Measurements from ENCODE around the gene TNFRSF25. TPM values are rescaled to one million over a fixed set of nuclear protein-coding genes. Genes with fewer than 3 reads are reported as not detected.

TNFRSF25 gene
- total and polyA plus RNA-seq, 2 donors (not counting 3 experiments of a cell fraction or from before 2014, with no cell fraction given) = 33.9 to 38.8 TPM

DNA sequence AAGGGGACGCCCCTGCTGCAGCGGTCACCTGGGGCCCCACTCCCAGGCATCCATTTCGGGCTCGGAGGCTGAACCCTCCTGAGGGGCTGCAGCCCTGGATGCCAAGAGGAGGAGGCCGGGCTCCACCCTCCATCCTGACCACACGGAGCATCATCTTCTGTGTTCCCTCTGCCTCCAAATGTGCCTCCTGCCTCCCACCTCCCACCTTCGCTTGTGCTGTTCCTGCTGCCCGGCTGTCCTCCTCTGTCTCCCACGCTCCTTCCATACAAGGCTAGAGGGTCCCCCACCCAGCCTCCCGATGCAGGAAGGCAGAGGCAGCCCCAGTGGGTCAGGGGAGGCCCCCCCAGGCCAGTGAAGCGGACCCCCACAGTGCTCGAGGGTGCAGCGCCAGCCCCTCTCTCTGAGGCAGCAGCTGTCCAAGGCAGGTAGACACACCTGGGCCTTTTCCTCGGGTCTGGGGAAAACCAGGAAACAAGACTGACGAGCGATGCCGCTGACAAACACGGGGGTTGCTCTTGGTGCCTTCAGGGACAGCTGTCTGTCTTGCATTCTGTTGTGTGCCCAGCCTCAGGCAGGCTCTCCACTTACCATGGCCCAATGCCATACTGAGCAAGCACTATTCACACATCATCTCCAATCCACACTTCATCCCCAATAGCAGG lies 42.3 kb upstream of the TNFRSF25 start:
- H3K4me3 ChIP-seq (replicated peaks in 1 of 3; ENCODE audit: insufficient read depth in 1 of 3, low read depth in 1 of 3, low read length in 3 of 3) = no peak overlapping the region
- intact Hi-C loops (cut with micrococcal nuclease) = no loop called here
- TF ChIP-seq FOS (IDR thresholded peaks at IDR 0.05; ENCODE audit: borderline replicate concordance, insufficient read depth, low read length) (no peak), POLR2AphosphoS5 (IDR thresholded peaks at IDR 0.05; ENCODE audit: insufficient read depth, low read depth, low read length) (no peak), MAX (IDR thresholded peaks at IDR 0.05; ENCODE audit: insufficient read depth, insufficient read length) (no peak), MYC (IDR thresholded peaks at IDR 0.05; ENCODE audit: low read depth, low read length) (no peak), JUN (IDR thresholded peaks at IDR 0.05; ENCODE audit: borderline replicate concordance, insufficient read depth, insufficient read length, low read depth) (no peak), POLR2A (IDR thresholded peaks at IDR 0.05; ENCODE audit: low read depth, low read length) (no peak), EZH2 (IDR thresholded peaks at IDR 0.05; ENCODE audit: borderline replicate concordance, low read depth, low read length, severe bottlenecking) (no peak), GATA2 (IDR thresholded peaks at IDR 0.05; ENCODE audit: insufficient read depth, insufficient read length, low read depth, low read length) (no peak)
- TF ChIP-seq, protein P1, sequence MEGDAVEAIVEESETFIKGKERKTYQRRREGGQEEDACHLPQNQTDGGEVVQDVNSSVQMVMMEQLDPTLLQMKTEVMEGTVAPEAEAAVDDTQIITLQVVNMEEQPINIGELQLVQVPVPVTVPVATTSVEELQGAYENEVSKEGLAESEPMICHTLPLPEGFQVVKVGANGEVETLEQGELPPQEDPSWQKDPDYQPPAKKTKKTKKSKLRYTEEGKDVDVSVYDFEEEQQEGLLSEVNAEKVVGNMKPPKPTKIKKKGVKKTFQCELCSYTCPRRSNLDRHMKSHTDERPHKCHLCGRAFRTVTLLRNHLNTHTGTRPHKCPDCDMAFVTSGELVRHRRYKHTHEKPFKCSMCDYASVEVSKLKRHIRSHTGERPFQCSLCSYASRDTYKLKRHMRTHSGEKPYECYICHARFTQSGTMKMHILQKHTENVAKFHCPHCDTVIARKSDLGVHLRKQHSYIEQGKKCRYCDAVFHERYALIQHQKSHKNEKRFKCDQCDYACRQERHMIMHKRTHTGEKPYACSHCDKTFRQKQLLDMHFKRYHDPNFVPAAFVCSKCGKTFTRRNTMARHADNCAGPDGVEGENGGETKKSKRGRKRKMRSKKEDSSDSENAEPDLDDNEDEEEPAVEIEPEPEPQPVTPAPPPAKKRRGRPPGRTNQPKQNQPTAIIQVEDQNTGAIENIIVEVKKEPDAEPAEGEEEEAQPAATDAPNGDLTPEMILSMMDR (IDR thresholded peaks at IDR 0.05; ENCODE audit: extremely low read depth in 1 of 2, insufficient read depth in 1 of 2, low read depth in 1 of 2, low read length in 2 of 2) = no peak
- POLR2A ChIA-PET = no interaction called here
- DNase-seq (ENCODE audit: low read depth, low spot score) = no peak
- H3K9ac ChIP-seq (replicated peaks; ENCODE audit: extremely low read depth, insufficient read depth, low read length) = no peak overlapping the region
- H2AFZ ChIP-seq (ENCODE audit: low read depth, low read length) = no peak overlapping the region
- H3K9me1 ChIP-seq (replicated peaks; ENCODE audit: control insufficient read depth, extremely low read depth, insufficient read depth, low read length) = no peaks in the 10 kb centered on the region
- no peaks in the 10 kb centered on the region for H3K9me3 ChIP-seq (replicated peaks; ENCODE audit: control insufficient read depth, insufficient read depth, low read length)
- H3K27me3 ChIP-seq (ENCODE audit: control insufficient read depth in 2 of 2, insufficient read depth in 2 of 2, low read length in 2 of 2) = no peaks in the 10 kb centered on the region
- FAIRE-seq = no peak
- H3K79me2 ChIP-seq (ENCODE audit: control insufficient read depth, insufficient read depth, low read length) = no peaks in the 10 kb centered on the region
- no peaks in the 10 kb centered on the region for H3K36me3 ChIP-seq (ENCODE audit: control insufficient read depth in 2 of 2, extremely low read depth in 1 of 2, insufficient read depth in 2 of 2, low read length in 2 of 2)
- CTCF ChIA-PET = interaction anchor here (1.2 to 1.5 kb wide), 2 partner anchors 14 to 22 kb away, joined by 3 to 9 read pairs; no protein-coding TSS in a partner anchor
- no peaks in the 10 kb centered on the region for H4K20me1 ChIP-seq (replicated peaks; ENCODE audit: control insufficient read depth, extremely low read depth, insufficient read depth, low read length)
- dilution Hi-C loops (cut with MboI; ENCODE audit: extremely low pct_ligation_motif_present, low sequenced_read_pairs) = no loop called here
- no peak overlapping the region for H3K4me2 ChIP-seq (ENCODE audit: insufficient read depth, low read length)
- no TSS peak for BruUV-seq (replicated peaks)
- no peak overlapping the region for H3K27ac ChIP-seq (ENCODE audit: insufficient read depth, low read depth, low read length)
- H3K4me1 ChIP-seq (ENCODE audit: control insufficient read depth, extremely low read depth, insufficient read depth, low read length) = no peaks in the 10 kb centered on the region
